GM23338 (cell line): ENCODE measurements around the gene CELSR1. TPM values are rescaled to one million over a fixed set of nuclear protein-coding genes. Genes with fewer than 3 reads are reported as not detected.

Experiments used
- ATAC-seq: fragments of 200-7000 bp; cut with Tn5 transposase; 3 replicates; pipeline ENCODE4 v1.9.1; 2020
- DNase-seq: peaks from one replicate; pipeline ENCODE4 v3.0.0-alpha.2; 2015; ENCODE audit warnings: low spot score
- H2AFZ ChIP-seq: fragments of 200-600 bp; sonication (generic); 2 replicates; pipeline ENCODE4 v1.8.0; 2016; ENCODE audit warnings: antibody characterized with exemption, mild to moderate bottlenecking, moderate library complexity
- H3F3A ChIP-seq: fragments of 200-600 bp; sonication (generic); replicated peaks from 2 replicates; pipeline ENCODE4 v1.8.0; 2017; ENCODE audit warnings: antibody characterized with exemption, mixed run types, low read depth
- H3K27ac ChIP-seq: fragments of 200-600 bp; sonication (generic); 2 replicates; pipeline ENCODE4 v1.6.1; 2016; ENCODE audit warnings: low read depth
- H3K27me3 ChIP-seq: fragments of 200-600 bp; sonication (generic); 2 replicates; pipeline ENCODE4 v1.8.0; 2016; ENCODE audit warnings: mild to moderate bottlenecking, mixed run types, moderate library complexity; ENCODE audit not compliant: insufficient read depth
- H3K36me3 ChIP-seq: fragments of 200-600 bp; sonication (generic); 2 replicates; pipeline ENCODE4 v1.8.0; 2016; ENCODE audit warnings: mild to moderate bottlenecking; ENCODE audit not compliant: insufficient read depth
- H3K4me1 ChIP-seq: fragments of 200-600 bp; sonication (generic); 2 replicates; pipeline ENCODE4 v1.8.0; 2016; ENCODE audit warnings: mild to moderate bottlenecking, moderate library complexity; ENCODE audit not compliant: insufficient read depth
- H3K4me2 ChIP-seq: fragments of 200-600 bp; sonication (generic); 2 replicates; pipeline ENCODE4 v1.7.1; 2017; ENCODE audit warnings: mixed run types
- H3K4me3 ChIP-seq: fragments of 200-600 bp; sonication (generic); 2 replicates; pipeline ENCODE4 v1.6.1; 2016; ENCODE audit warnings: mixed run types
- H3K79me2 ChIP-seq: fragments of 200-600 bp; sonication (generic); replicated peaks from 2 replicates; pipeline ENCODE4 v1.8.0; 2017; ENCODE audit warnings: mild to moderate bottlenecking; ENCODE audit not compliant: insufficient read depth
- H3K9me2 ChIP-seq: fragments of 200-600 bp; sonication (generic); 2 replicates; pipeline ENCODE4 v1.8.0; 2017; ENCODE audit not compliant: insufficient read depth
- H4K20me1 ChIP-seq: fragments of 200-600 bp; sonication (generic); replicated peaks from 2 replicates; pipeline ENCODE4 v1.8.0; 2017; ENCODE audit warnings: mild to moderate bottlenecking; ENCODE audit not compliant: insufficient read depth
- H3K27ac Mint-ChIP-seq: 2 replicates; pipeline ENCODE4 v1.8.0; 2020; ENCODE audit warnings: inconsistent platforms, mild to moderate bottlenecking, moderate library complexity, mixed read lengths
- H3K27me3 Mint-ChIP-seq: 3 replicates; pipeline ENCODE4 v1.8.0; 2022; ENCODE audit warnings: low read depth, mild to moderate bottlenecking, moderate library complexity, mixed read lengths, inconsistent platforms; ENCODE audit not compliant: insufficient read depth, poor library complexity
- H3K36me3 Mint-ChIP-seq: 3 replicates; pipeline ENCODE4 v1.8.0; 2021; ENCODE audit warnings: low read depth, mild to moderate bottlenecking, inconsistent platforms, moderate library complexity, mixed read lengths
- H3K4me1 Mint-ChIP-seq: 3 replicates; pipeline ENCODE4 v1.8.0; 2020; ENCODE audit warnings: mild to moderate bottlenecking, inconsistent platforms, mixed read lengths
- H3K4me3 Mint-ChIP-seq: 3 replicates; pipeline ENCODE4 v1.8.0; 2021; ENCODE audit warnings: moderate library complexity, mild to moderate bottlenecking, inconsistent platforms, mixed read lengths
- H3K9me3 Mint-ChIP-seq: 3 replicates; pipeline ENCODE4 v1.8.0; 2020; ENCODE audit warnings: moderate library complexity, mild to moderate bottlenecking, inconsistent platforms, mixed read lengths
- EZH2 ChIP-seq: fragments of 200-600 bp; sonication (generic); IDR thresholded peaks from one replicate; pipeline ENCODE4 v1.8.0; 2017; ENCODE audit warnings: antibody characterized with exemption, mild to moderate bottlenecking, low read depth; ENCODE audit not compliant: unreplicated experiment
- NANOG ChIP-seq: IDR thresholded peaks from 2 replicates; pipeline ENCODE4 v1.6.1; 2016; ENCODE audit warnings: antibody characterized with exemption, borderline replicate concordance
- POLR2AphosphoS5 ChIP-seq: IDR thresholded peaks from 2 replicates; pipeline ENCODE4 v1.6.1; 2016; ENCODE audit warnings: antibody characterized with exemption, low read depth
- STAT1 ChIP-seq: IDR thresholded peaks from one replicate; pipeline ENCODE4 v1.6.1; 2016; ENCODE audit warnings: antibody characterized with exemption; ENCODE audit not compliant: unreplicated experiment
- ZNF462 ChIP-seq: fragments of 250-450 bp; sonication (Bioruptor Pico); IDR thresholded peaks from 2 replicates; pipeline ENCODE4 v1.5.0; 2020; ENCODE audit warnings: mild to moderate bottlenecking, moderate library complexity
- polyA plus RNA-seq: library from polyadenylated mRNA; unstranded; fragments of >200 nt; fragmentation: Nextera tagmentation; extraction: Ambion mirVana; gene quantifications from 2 replicates; pipeline ENCODE4 v1.2.1, GENCODE V29; 2016
- total RNA-seq: library from RNA; depleted of rRNA; stranded (reverse); fragments of >200 nt; shearing (Covaris generic); gene quantifications from 2 replicates; pipeline ENCODE4 v1.2.3, GENCODE V29; 2014

CELSR1 gene
- total and polyA plus RNA-seq, 2 experiments from 2014 or later: 4.8 to 20.4 TPM

- no peak for TF ChIP-seq NANOG
These were observed 23.4 kb downstream of the CELSR1 start (continued) for GRCh38 chr22:46513908-46514550.

GRCh38 chr22:46512683-46513082 lies 24.7 kb downstream of the CELSR1 start:
- H3K9me3 Mint-ChIP-seq: no peaks in the 10 kb centered on the region
- Histone ChIP-seq H3K4me1 (peaks cover under 1% of the 10 kb centered on the region), H3K27ac (no peak overlapping the region), H2AFZ (no peak overlapping the region), H3K27me3 (no peaks in the 10 kb centered on the region), H3F3A (0 out of 2 replicates have a peak, but pooled peaks cover 5% of the 10 kb centered on the region), H3K36me3 (no peaks in the 10 kb centered on the region), H3K9me2 (no peaks in the 10 kb centered on the region), H3K79me2 (no peaks in the 10 kb centered on the region), H3K4me3 (no peak overlapping the region), H3K4me2 (no peak overlapping the region), H4K20me1 (no peaks in the 10 kb centered on the region)
- TF ChIP-seq POLR2AphosphoS5 (no peak), EZH2 (no peak), STAT1 (no peak), ZNF462 (CRISPR knock-in tag) (no peak)
- no peak for ATAC-seq
- H3K4me1 Mint-ChIP-seq: peaks cover 36% of the 10 kb centered on the region
- H3K4me3 Mint-ChIP-seq: no peak overlapping the region
- H3K27ac Mint-ChIP-seq: 0 out of 2 replicates have a peak overlapping the region, but pooled peaks have one; percentile 25
- peaks cover 5% of the 10 kb centered on the region for H3K27me3 Mint-ChIP-seq
- DNase-seq: no peak
- H3K36me3 Mint-ChIP-seq: no peaks in the 10 kb centered on the region
